HEK293T (cell line): ENCODE data around the gene LSM14B.

Experiments used
- BHLHE40 ChIP-seq: fragments of 450-650 bp; IDR thresholded peaks from 2 replicates; pipeline ENCODE4 v1.6.1; 2016; ENCODE audit warnings: mild to moderate bottlenecking, moderate library complexity, borderline replicate concordance
- FOXA1 ChIP-seq: fragments of 450-650 bp; IDR thresholded peaks from 2 replicates; pipeline ENCODE4 v1.6.1; 2016; ENCODE audit warnings: mild to moderate bottlenecking
- NFRKB ChIP-seq: fragments of 450-650 bp; IDR thresholded peaks from 2 replicates; pipeline ENCODE4 v1.6.1; 2016; ENCODE audit warnings: mild to moderate bottlenecking, moderate library complexity
- SP1 ChIP-seq: fragments of 450-650 bp; IDR thresholded peaks from 2 replicates; pipeline ENCODE4 v1.6.1; 2017
- SUZ12 ChIP-seq: fragments of 450-650 bp; IDR thresholded peaks from 2 replicates; pipeline ENCODE4 v1.6.1; 2016; ENCODE audit warnings: mild to moderate bottlenecking

- TF ChIP-seq BHLHE40 (no peak), SP1 (no peak), SUZ12 (no peak), FOXA1 (no peak), NFRKB (no peak)
Observed at GRCh38 chr20:62118113-62119043, 3.9 kb upstream of the LSM14B start.
